Measurements from ENCODE around the gene ITPKC.

Gene ITPKC

GRCh38 chr19:40740747-40741146, 23.8 kb downstream of the ITPKC start:
- DNase-seq (ENCODE audit: low read depth in 2 of 2): no peak

- DNase-seq (ENCODE audit: low read depth in 2 of 2): no peak
These were observed 24.8 kb downstream of the ITPKC start for GRCh38 chr19:40741527-40742390.

GRCh38 chr19:40742477-40742876, 25.6 kb downstream of the ITPKC start:
- DNase-seq (ENCODE audit: low read depth in 2 of 2): no peak

GRCh38 chr19:40742886-40743285, 26.0 kb downstream of the ITPKC start:
- DNase-seq (ENCODE audit: low read depth in 2 of 2): no peak

GRCh38 chr19:40743926-40744325, 27.0 kb downstream of the ITPKC start:
- DNase-seq (ENCODE audit: low read depth in 2 of 2): no peak

GRCh38 chr19:40744554-40745401, 27.9 kb downstream of the ITPKC start:
- DNase-seq (ENCODE audit: low read depth in 2 of 2): peak in 1 of 2 donors; percentile 19

GRCh38 chr19:40745402-40745780, 28.5 kb downstream of the ITPKC start:
- no peak for DNase-seq (ENCODE audit: low read depth in 2 of 2)

GRCh38 chr19:40747536-40747935, 30.6 kb downstream of the ITPKC start:
- no peak for DNase-seq (ENCODE audit: low read depth in 2 of 2)

- peak; percentile 98 to 99 for DNase-seq (ENCODE audit: low read depth in 2 of 2)
These were observed 33.4 kb downstream of the ITPKC start, which contains the start of gene ACTMAP for GRCh38 chr19:40750058-40750873. TSS of gene ACTMAP (minus strand) at chr19:40750477. CDS start at chr19:40749803, 674 bp downstream.

- DNase-seq (ENCODE audit: low read depth in 2 of 2): peak; percentile 93 to 95
These were observed 34.1 kb downstream of the ITPKC start, which contains the start of gene SNRPA for GRCh38 chr19:40750874-40751537. TSS of gene SNRPA (plus strand) at chr19:40751203. CDS start at chr19:40751409, 206 bp downstream.

GRCh38 chr19:40752257-40752781, 35.4 kb downstream of the ITPKC start:
- DNase-seq (ENCODE audit: low read depth in 2 of 2): no peak

- peak; percentile 43 for DNase-seq (ENCODE audit: low read depth in 2 of 2)
These were observed 37.8 kb downstream of the ITPKC start for GRCh38 chr19:40754611-40755247.

GRCh38 chr19:40755248-40755624, 38.3 kb downstream of the ITPKC start:
- no peak for DNase-seq (ENCODE audit: low read depth in 2 of 2)

- DNase-seq (ENCODE audit: low read depth in 2 of 2): no peak
These were observed 38.9 kb downstream of the ITPKC start for GRCh38 chr19:40755791-40756190.

- peak; percentile 25 to 42 for DNase-seq (ENCODE audit: low read depth in 2 of 2)
These were observed 39.7 kb downstream of the ITPKC start for GRCh38 chr19:40756502-40757110.

- no peak for DNase-seq (ENCODE audit: low read depth in 2 of 2)
These were observed 41.6 kb downstream of the ITPKC start for GRCh38 chr19:40758491-40758890.

GRCh38 chr19:40759352-40759751, 42.4 kb downstream of the ITPKC start:
- no peak for DNase-seq (ENCODE audit: low read depth in 2 of 2)

- no peak for DNase-seq (ENCODE audit: low read depth in 2 of 2)
These were observed 46.0 kb downstream of the ITPKC start for GRCh38 chr19:40762754-40763470.

GRCh38 chr19:40763526-40763925, 46.6 kb downstream of the ITPKC start:
- DNase-seq (ENCODE audit: low read depth in 2 of 2): no peak
